MV-4-11 (cell line): ENCODE results near the gene MOGAT2.
"Not testable (repeated sequence)": the region's sequence is repeated elsewhere in the genome, so short reads cannot be mapped to it uniquely, and the experiment has no call there.

ENCODE experiments used
- DNase-seq: peaks from one replicate; lab custom pipeline; 2025; lab: John Stamatoyannopoulos, UW

The MOGAT2 gene

DNA sequence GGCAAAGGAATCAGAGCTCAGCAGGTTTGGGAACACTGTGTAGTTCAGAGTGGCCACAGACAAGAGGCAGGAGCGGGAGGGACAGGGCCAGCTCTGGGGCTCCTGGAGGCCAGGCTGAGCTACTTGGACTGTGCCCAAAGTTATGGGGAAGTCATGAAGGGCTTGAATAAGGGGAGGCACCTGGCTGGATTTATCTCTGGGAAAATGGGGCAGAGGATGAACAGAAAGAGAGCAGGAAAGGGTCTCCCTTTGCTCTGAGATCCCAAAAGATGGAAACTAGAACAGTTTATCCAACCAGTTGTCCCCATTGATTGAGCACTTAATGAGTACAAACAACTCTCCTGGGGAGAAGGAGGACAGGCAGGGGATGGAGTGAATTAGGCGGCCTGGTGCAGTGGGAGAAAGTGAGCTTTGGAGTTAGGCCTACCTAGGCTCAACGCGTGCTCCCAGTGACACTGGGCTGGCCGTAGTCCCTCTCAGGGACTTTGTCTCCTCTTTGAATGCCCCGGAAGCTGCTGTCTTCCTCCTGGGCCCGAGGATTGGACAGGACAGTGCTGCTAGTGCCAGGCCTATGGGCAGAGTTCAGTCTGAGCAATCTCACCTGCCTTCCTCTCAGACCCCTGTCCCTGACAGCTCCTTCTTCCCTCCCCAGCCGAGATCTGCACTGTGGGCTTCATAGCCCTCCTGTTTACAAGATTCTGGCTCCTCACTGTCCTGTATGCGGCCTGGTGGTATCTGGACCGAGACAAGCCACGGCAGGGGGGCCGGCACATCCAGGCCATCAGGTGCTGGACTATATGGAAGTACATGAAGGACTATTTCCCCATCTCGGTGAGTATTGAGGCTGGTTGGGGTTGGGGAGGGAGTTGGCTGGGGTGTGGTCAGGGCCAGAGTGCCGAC, 2.0 kb downstream of the MOGAT2 start:
- DNase-seq, result no peak

GRCh38 chr11:75720639-75721038, 3.0 kb downstream of the MOGAT2 start:
- DNase-seq, result no peak

DNA sequence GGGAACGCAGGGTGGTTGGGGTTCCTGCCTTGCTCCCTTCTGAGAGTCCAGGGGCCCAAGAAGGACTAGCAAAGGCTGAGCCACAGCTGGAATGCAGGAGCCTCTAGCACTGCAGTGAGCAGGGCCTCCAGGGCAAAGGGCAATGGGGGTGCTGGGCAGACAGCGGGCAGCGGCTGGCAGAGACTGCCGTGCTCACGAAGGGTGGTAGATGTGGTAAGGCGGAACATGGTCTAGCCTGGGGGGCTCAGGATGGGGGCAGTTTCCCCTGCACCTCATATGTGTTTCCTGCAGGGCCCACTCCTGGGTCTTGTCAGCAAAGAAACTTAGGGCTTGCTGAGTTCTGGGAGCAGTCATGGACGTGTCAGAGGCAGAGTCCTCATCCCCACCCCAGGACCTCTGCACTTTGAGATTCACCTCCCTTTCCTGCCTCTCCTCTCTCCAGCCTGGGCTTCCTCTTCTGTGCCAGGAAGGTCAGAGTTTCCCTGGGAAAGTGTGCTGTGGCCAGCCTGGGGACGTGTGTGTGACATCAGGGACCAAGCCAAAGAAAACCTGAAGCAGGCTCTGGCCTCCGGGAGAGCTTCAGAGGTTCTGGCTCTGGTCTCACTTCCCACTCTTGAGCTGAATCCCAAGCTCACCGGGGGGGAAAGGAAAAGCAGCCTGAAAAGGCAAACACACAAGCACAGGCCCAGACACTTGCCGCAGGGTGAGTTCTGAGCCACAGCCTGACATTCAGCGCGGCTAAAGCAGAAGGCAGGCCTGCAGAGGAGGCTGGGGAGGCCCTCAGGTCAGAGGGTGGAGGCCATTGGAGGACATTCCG, 4.4 kb downstream of the MOGAT2 start:
- no peak for DNase-seq

GRCh38 chr11:75722669-75723042, 5.0 kb downstream of the MOGAT2 start:
- DNase-seq, result no peak

DNA sequence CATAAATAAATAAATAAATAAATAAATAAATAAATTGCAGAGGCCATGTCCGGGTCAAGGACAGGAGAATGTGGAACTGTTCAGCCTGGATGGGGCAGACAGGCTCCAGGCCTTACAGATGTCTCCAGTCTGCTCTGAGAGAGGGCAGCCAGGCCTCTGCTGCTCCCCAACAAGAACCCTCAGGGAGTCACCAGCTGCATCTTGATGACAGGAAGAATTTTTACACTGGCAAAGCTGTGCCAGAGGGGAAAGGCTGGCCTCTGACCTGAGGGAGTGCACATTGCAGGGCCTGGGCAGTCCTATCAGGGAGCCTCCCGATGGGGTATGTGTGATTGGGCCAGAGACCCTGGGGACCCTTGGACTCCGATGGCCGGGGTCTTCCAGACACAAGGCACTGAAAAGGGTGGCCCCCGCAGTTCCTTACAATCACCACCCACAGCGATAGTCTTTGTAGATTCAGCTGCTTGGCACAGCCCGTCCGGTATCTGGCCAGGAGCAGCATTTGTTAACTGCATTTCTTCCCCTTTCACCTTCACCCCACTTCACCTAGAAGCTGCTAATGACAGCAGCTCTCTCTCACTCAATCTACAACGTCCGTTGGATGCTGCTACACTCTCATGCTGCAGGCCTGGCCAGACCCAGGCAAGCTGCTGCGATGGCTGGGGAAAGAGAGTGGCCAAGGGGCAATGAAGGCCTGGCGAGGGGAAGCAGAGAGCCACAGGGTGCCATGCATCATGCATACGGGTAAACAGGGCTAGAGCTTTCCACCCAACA, 8.1 kb downstream of the MOGAT2 start:
- DNase-seq, result no peak

DNA sequence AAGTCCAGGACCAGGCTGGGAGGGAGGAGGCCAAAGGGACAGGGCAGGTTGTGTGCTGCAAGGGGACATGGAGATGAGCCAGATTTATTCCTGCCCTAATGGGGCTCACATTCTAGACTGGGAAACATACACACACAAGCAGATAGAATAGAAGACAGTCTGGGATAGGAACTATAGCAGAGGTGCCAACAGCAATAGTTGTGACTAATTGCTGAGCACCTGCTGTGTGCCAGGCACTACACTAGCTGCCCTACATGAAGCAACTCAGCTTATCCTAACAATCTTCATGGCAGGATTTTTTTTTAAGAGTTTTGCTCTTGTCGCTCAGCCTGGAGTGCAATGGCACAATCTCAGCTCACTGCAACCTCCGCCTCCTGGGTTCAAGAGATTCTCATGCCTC, 11.4 kb downstream of the MOGAT2 start:
- DNase-seq, result no peak

DNA sequence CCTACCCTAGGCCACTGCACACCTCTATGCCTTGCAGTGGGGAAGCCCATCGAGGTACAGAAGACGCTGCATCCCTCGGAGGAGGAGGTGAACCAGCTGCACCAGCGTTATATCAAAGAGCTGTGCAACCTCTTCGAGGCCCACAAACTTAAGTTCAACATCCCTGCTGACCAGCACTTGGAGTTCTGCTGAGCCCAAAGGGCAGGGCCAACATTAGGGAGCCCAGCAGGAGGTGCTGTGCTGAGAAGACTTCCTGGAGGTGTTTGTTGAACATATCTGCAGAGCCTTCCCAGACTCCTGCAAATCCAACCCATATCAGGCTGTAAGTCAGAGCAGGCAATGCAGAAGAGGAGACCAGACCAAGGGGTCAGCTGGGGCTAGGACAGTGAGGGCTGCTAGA, 13.5 kb downstream of the MOGAT2 start:
- no peak for DNase-seq

- DNase-seq, result no peak
Measured at GRCh38 chr11:75733071-75733430, 15.4 kb downstream of the MOGAT2 start.

DNA sequence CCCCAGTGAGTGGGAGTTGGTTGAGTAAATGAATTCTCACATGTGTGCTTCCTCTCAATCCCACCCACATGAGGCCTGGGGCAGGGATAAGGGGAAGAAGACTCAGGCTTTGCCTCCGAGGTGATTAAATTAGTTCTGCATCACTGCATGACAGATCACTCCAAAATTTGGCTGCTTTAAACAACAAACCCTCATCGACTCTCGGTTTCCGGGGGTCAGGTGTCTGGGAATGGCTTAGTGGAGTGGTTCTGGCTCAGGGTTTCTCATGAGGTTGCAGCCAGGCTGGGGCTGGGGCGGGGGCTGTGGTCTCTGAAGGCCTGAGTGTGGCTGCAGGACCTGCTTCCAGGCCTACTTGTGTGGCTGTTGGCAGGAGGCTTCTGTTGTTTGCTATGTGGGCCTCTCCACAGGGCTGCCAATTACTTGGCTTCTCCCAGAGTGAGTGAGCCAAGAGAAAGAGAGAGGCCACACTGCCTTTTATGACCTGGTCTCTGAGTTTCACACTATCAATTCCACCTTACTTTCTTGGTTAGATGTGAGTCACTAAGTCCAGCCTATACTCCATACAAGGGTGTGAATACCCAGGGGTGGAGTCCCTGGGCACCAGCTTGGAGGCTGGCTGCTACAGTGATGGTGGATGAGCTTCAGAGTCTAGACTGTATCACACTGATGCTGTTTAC, 15.9 kb downstream of the MOGAT2 start:
- DNase-seq, result no peak

DNA sequence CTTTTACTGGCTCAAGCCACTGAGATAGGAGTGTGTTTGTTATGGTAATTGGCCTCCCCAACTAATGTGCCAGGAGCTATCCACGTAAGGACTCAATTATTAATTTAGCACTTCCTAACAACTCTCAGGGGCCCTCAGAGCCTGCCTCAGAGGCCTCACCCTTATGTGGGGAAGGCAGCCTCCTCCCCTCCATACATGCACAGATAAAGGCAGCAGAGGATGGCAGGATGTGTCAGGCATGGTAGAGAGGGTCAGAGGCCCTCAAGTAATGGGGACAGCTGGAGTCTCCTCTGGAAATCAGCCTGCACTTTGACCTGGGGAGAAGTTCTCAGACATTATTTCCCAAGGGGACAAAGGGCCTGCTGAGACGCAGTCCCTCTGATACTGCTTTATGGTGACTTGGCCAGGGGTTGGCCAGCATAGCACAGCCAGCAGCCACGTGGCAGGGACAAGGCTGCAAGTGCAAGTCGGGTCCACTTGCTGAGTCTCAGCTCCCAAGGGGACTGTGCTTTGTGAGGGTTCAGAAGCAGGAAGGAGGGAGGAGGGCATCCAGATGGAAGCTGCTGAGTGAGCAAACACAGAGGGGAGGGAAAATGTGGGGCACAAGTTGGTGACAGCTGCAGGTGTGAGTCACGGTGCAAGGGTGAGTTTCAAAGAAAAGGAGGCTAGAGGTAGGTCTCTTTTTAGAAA, 17.0 kb downstream of the MOGAT2 start:
- no peak for DNase-seq

DNA sequence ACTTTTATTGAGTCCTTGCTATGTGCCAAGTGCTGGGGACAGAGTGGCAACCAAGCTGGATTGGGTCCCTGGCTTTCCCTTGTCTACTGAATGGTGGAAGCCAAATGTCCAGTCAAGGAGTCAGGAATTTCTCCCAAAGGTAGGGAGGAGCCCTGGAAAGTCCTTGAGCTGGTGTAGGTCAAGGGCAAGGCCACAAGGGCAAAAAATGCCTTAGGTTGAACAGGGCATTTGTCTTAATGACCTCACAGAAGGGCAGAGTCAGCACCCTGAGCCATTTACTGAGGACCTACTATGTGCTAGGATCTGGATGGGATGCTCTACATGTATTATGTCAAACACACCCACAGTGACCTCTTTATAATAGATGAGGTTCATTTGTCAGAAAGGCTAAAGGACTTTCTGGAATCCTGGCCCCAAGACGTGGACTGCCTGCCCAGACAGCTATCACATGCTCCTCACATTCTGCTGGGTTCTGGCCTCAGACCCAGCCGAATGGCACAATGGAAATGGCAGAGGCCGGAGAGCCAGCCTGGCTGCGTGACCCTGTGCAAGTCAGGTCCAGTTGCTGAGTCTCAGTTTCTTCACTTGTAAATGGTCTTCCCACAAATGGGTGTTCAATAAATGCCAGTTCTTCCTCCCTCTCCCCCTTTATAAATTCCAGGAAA, 17.7 kb downstream of the MOGAT2 start:
- no peak for DNase-seq

DNA sequence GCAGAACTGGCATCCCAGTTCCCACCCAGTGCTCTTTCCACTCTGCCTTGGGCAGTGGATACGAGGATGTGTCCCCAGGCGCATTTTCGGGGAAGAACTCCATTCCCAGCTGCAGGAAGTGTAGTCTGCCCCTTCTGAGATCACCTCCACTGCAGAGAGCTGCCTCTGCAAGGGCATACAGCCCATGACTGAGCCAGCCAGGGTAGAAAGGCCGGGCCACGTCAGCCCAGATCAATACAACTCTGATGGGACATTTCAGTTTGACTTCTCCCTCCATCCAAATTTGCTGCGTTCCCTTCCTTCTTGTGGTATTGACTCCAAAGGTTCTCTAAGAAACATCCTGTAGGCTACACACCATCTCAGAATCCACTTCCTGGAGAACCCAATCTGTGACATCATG, 19.7 kb downstream of the MOGAT2 start:
- no peak for DNase-seq

GRCh38 chr11:75740681-75741080, 23.0 kb downstream of the MOGAT2 start:
- DNase-seq, result no peak

DNA sequence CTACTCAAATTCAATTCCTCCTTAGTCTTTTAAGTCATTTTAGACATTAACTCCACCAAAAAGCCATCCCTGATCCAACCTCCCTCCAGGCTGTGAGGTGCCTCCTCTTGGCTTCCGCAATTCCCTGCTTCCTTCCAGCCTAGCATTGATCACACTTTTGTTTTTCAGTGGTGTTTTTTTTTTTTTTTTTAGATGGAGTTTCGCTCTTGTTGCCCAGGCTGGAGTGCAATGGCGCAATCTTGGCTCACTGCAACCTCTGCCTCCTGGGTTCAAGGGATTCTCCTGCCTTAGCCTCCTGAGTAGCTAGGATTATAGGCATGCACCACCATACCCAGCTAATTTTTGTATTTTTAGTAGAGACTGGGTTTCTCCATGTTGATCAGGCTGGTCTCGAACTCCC, 25.5 kb downstream of the MOGAT2 start:
- DNase-seq, result not testable (repeated sequence)

GRCh38 chr11:75743711-75744563, 26.3 kb downstream of the MOGAT2 start:
- no peak for DNase-seq

DNA sequence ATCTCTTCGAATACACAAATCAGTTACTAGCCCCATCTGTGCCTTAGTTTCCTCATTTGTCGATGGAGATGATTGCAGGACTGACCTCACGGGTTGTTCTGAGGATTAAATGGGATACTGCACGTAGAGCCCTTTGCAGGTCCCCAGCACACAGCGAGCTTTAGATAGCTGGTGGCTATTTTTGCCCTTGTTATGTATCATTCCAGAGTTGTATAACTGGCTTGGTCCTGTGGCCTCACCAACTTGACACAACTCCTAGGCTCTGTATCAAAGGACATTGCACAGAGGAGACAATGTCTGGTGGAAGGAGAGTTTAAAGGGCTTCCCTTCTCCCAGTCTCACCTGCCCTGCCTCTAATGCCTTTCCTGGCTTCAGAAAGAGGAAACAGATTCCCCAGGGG, 28.2 kb downstream of the MOGAT2 start:
- no peak for DNase-seq

GRCh38 chr11:75748729-75749273, 31.2 kb downstream of the MOGAT2 start:
- DNase-seq, result not testable (repeated sequence)

GRCh38 chr11:75754933-75755332, 37.3 kb downstream of the MOGAT2 start:
- not testable (repeated sequence) for DNase-seq

DNA sequence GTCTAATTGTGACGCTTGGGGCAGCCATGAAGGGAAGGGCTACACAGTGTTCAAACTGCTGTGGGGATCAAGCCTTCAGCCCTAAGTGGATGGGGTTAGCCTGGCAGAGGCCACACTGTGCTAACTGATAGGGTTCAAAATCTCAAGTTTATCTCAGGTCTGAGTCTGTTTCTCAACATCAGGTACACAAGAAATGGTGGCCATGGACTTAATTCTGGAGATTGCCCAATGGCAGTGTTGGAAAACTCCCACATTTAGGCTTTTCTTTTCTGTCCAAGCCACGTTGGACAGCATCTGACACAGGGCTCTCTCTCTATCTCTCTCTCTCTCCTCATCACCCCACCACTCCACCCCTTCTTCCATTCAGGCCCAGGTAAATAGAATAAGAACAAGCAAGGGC, 40.0 kb downstream of the MOGAT2 start:
- no peak for DNase-seq

DNA sequence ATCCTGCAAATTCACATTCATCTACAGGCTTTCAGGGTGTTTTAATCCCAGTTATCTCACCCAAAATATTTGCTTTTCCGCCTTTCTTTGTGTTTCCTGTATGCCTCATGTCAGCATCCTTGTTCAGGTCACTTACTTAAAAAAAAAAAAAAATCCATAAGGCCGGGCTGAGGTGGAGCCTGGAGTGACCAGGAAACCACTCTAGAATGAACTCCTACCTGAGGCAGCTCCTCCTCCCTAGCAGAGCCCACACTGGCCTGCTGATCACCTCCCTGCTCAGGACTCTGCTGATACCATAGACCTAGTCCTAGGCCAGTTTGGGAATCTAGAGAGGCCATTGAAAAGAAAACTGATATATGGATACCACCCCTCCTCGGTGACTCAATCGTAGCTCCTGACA, 42.2 kb downstream of the MOGAT2 start:
- DNase-seq, result no peak
